Sigmoid colon (tissue), 7 donors: Measurements from ENCODE around the gene BAD. TPM values are rescaled to one million over a fixed set of nuclear protein-coding genes. Genes with fewer than 3 reads are reported as not detected.

ENCODE experiments used
- DNase-seq: peaks from one replicate; pipeline ENCODE4 v3.0.0-alpha.2; 2019
- H3K27ac ChIP-seq, 4 donors: fragments of 200-600 bp; sonication (generic); one replicate each; pipeline ENCODE4 v1.5.1; 2016 to 2019; ENCODE audit warnings: mild to moderate bottlenecking in 1 of 4
- H3K27me3 ChIP-seq, 3 donors: fragments of 200-600 bp; sonication (generic); one replicate each; pipeline ENCODE4 v1.5.1; 2019; ENCODE audit warnings: mild to moderate bottlenecking in 1 of 3
- H3K36me3 ChIP-seq, 4 donors: fragments of 200-600 bp; sonication (generic); one replicate each; pipeline ENCODE4 v1.5.1; 2016 to 2019
- H3K4me1 ChIP-seq, 4 donors: fragments of 200-600 bp; sonication (generic); one replicate each; pipeline ENCODE4 v1.5.1; 2017 to 2019
- H3K4me3 ChIP-seq, 4 donors: fragments of 200-600 bp; sonication (generic); one replicate each; pipeline ENCODE4 v1.5.1; 2017 to 2019; ENCODE audit warnings: mild to moderate bottlenecking in 2 of 4, moderate library complexity in 1 of 4
- H3K9me3 ChIP-seq, 4 donors: fragments of 200-600 bp in 3 of 4; sonication (generic) in 3 of 4; one replicate each; pipeline versions ENCODE4 v1.5.1 to v1.6.1; 2013 to 2019
- CTCF ChIP-seq, 4 experiments: fragments of 450-650 bp in 3 of 4; fragments of 200-600 bp in 1 of 4; IDR thresholded peaks; one replicate each; pipeline ENCODE4 v1.5.1; 2016 to 2019; ENCODE audit warnings: antibody characterized with exemption in 4 of 4, mild to moderate bottlenecking in 3 of 4, moderate library complexity in 2 of 4
- EP300 ChIP-seq, 4 donors: sonication (generic); formaldehyde crosslinking; IDR thresholded peaks; one replicate each; pipeline ENCODE4 v1.6.1; 2017; ENCODE audit warnings: antibody characterized with exemption in 4 of 4
- POLR2A ChIP-seq, 2 donors: fragments of 450-650 bp; IDR thresholded peaks; one replicate each; pipeline ENCODE4 v1.6.1; 2016; ENCODE audit warnings: antibody characterized with exemption in 2 of 2, mild to moderate bottlenecking in 2 of 2, moderate library complexity in 2 of 2
- POLR2AphosphoS5 ChIP-seq, 4 donors: sonication (generic); formaldehyde crosslinking; IDR thresholded peaks; one replicate each; pipeline ENCODE4 v1.6.1; 2017; ENCODE audit warnings: antibody characterized with exemption in 4 of 4
- WGBS, 2 donors: extraction: QIAGEN DNeasy Blood & Tissue Kit; methylation state at CpG; one replicate each; pipeline ENCODE4 v1.1.7; 2013; 5-methylcytosine and 5-hydroxymethylcytosine counted together
- intact Hi-C: fragments of 100-400 bp; cut with DNase I; formaldehyde crosslinking; loops from one replicate; pipeline ENCODE4 v1.15.1; 2023
- polyA plus RNA-seq, 3 donors: library from polyadenylated mRNA; stranded (reverse); fragments of 200-250 nt; gene quantifications; one replicate each; pipeline ENCODE4 v1.2.3, GENCODE V29; 2013
- total RNA-seq, 4 donors: library from RNA; depleted of rRNA; stranded (reverse); fragments of >200 nt; gene quantifications; one replicate each; pipeline ENCODE4 v1.1.0, GENCODE V29; 2016
- donor health status: healthy with polysubstance abuse.
- donor health status: Bipolar disorder and iron deficiency.
- donor health status: healthy.

Gene BAD
- total and polyA plus RNA-seq, 7 donors, result 95.3 to 264 (median 127) TPM

GRCh38 chr11:64230171-64230984 is 54.1 kb downstream of the BAD start, which contains the start of gene DNAJC4:
DNAJC4 (plus strand) TSS chr11:64230548; CDS start chr11:64230855, 307 bp downstream.
- no peaks in the 10 kb centered on the region for H3K36me3 ChIP-seq
- no peaks in the 10 kb centered on the region for H3K9me3 ChIP-seq
- WGBS, 2 donors, result 0 to 1% methylated on average over 62 of the region's 62 CpGs
- H3K4me1 ChIP-seq, result peaks cover 0 to 72% (median 58%) of the 10 kb centered on the region in 4 donors
- peak within 1 kb of the TSS; percentile 57 to 82 (median 76) for H3K4me3 ChIP-seq
- intact Hi-C loops, result no loop called here
- TF ChIP-seq EP300 (IDR thresholded peaks at IDR 0.05) (no peak), CTCF (IDR thresholded peaks at IDR 0.05) (no peak), POLR2AphosphoS5 (IDR thresholded peaks at IDR 0.05) (peak; percentile 63 to 76 (median 70)), POLR2A (IDR thresholded peaks at IDR 0.05) (peak; percentile 27 to 58)
- DNase-seq, result peak; percentile 96
- H3K27ac ChIP-seq, result peak within 1 kb of the TSS; percentile 95 to 98 (median 96)
- no peaks in the 10 kb centered on the region for H3K27me3 ChIP-seq

- no peaks in the 10 kb centered on the region for H3K27me3 ChIP-seq
- H3K4me3 ChIP-seq, result peak overlapping the region; percentile 57 to 82 (median 76)
- intact Hi-C loops, result loop anchor here (5.0 kb wide), 1 partner anchor 42 kb away; the partner anchor contains the start of gene STIP1
- H3K27ac ChIP-seq, result peak overlapping the region; percentile 95 to 98 (median 96)
- TF ChIP-seq POLR2AphosphoS5 (IDR thresholded peaks at IDR 0.05), result no peak
- TF ChIP-seq POLR2A (IDR thresholded peaks at IDR 0.05), result no peak
- no peaks in the 10 kb centered on the region for H3K36me3 ChIP-seq
- H3K9me3 ChIP-seq, result no peaks in the 10 kb centered on the region
- DNase-seq, result no peak
- 38 to 50% methylated on average over 13 of the region's 13 CpGs for WGBS, 2 donors
- peaks cover 0 to 74% (median 59%) of the 10 kb centered on the region in 4 donors for H3K4me1 ChIP-seq
These were observed 54.7 kb downstream of the BAD start for GRCh38 chr11:64229744-64230170.

- Histone ChIP-seq H3K36me3 (peaks cover 0 to 3% (median 0%) of the 10 kb centered on the region in 4 donors), H3K9me3 (no peaks in the 10 kb centered on the region), H3K4me1 (peaks cover 0 to 75% (median 60%) of the 10 kb centered on the region in 4 donors), H3K27ac (peak overlapping the region; percentile 95 to 98 (median 96)), H3K4me3 (peak overlapping the region in 2 of 4 donors; percentile 70 to 82), H3K27me3 (no peaks in the 10 kb centered on the region)
- TF ChIP-seq POLR2AphosphoS5 (IDR thresholded peaks at IDR 0.05), result no peak
- TF ChIP-seq POLR2A (IDR thresholded peaks at IDR 0.05), result no peak
- no peak for TF ChIP-seq CTCF (IDR thresholded peaks at IDR 0.05)
- TF ChIP-seq EP300 (IDR thresholded peaks at IDR 0.05), result no peak
- WGBS, 2 donors, result 87 to 89% methylated on average over 12 of the region's 12 CpGs
- DNase-seq, result no peak
- intact Hi-C loops, result loop anchor here (5.0 kb wide), 1 partner anchor 42 kb away; the partner anchor contains the start of gene STIP1
These were observed 55.2 kb downstream of the BAD start for GRCh38 chr11:64229090-64229743.

GRCh38 chr11:64227405-64227956 is 57.0 kb downstream of the BAD start:
- intact Hi-C loops, result loop anchor here (5.0 kb wide), 1 partner anchor 40 kb away; the partner anchor contains the start of gene STIP1
- no peaks in the 10 kb centered on the region for H3K9me3 ChIP-seq
- WGBS, 2 donors, result 74 to 83% methylated on average over 3 of the region's 3 CpGs
- H3K27me3 ChIP-seq, result no peaks in the 10 kb centered on the region
- TF ChIP-seq POLR2AphosphoS5 (IDR thresholded peaks at IDR 0.05) (no peak), POLR2A (IDR thresholded peaks at IDR 0.05) (no peak), EP300 (IDR thresholded peaks at IDR 0.05) (no peak), CTCF (IDR thresholded peaks at IDR 0.05) (no peak)
- peak overlapping the region; percentile 89 to 94 (median 92) for H3K27ac ChIP-seq
- peak; percentile 64 for DNase-seq
- H3K4me3 ChIP-seq, result peak overlapping the region in 2 of 4 donors; percentile 71 to 89
- H3K4me1 ChIP-seq, result peaks cover 0 to 60% (median 49%) of the 10 kb centered on the region in 4 donors
- H3K36me3 ChIP-seq, result peaks cover 0 to 7% (median 0%) of the 10 kb centered on the region in 4 donors
